ENCODE measurements around the gene BCL2.

The BCL2 gene

GRCh38 chr18:63182861-63183260 lies 136.7 kb downstream of the BCL2 start:
- H3K4me3 ChIP-seq (ENCODE audit: low read depth, low read length), result no peak overlapping the region
- TF ChIP-seq, protein P1, sequence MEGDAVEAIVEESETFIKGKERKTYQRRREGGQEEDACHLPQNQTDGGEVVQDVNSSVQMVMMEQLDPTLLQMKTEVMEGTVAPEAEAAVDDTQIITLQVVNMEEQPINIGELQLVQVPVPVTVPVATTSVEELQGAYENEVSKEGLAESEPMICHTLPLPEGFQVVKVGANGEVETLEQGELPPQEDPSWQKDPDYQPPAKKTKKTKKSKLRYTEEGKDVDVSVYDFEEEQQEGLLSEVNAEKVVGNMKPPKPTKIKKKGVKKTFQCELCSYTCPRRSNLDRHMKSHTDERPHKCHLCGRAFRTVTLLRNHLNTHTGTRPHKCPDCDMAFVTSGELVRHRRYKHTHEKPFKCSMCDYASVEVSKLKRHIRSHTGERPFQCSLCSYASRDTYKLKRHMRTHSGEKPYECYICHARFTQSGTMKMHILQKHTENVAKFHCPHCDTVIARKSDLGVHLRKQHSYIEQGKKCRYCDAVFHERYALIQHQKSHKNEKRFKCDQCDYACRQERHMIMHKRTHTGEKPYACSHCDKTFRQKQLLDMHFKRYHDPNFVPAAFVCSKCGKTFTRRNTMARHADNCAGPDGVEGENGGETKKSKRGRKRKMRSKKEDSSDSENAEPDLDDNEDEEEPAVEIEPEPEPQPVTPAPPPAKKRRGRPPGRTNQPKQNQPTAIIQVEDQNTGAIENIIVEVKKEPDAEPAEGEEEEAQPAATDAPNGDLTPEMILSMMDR (IDR thresholded peaks at IDR 0.05; ENCODE audit: low read depth, low read length, missing control alignments), result no peak
- no peak for DNase-seq (ENCODE audit: low read depth)

GRCh38 chr18:63182310-63182772 lies 137.2 kb downstream of the BCL2 start:
- DNase-seq (ENCODE audit: low read depth), result no peak
- no peak overlapping the region; the same call in 1 of the 2 replicates for H3K4me3 ChIP-seq (ENCODE audit: low read depth, low read length)
- TF ChIP-seq, protein P1 (IDR thresholded peaks at IDR 0.05; ENCODE audit: low read depth, low read length, missing control alignments), result no peak

GRCh38 chr18:63181706-63182309 lies 137.8 kb downstream of the BCL2 start:
- TF ChIP-seq, protein P1 (IDR thresholded peaks at IDR 0.05; ENCODE audit: low read depth, low read length, missing control alignments), result no peak
- DNase-seq (ENCODE audit: low read depth), result no peak

DNA sequence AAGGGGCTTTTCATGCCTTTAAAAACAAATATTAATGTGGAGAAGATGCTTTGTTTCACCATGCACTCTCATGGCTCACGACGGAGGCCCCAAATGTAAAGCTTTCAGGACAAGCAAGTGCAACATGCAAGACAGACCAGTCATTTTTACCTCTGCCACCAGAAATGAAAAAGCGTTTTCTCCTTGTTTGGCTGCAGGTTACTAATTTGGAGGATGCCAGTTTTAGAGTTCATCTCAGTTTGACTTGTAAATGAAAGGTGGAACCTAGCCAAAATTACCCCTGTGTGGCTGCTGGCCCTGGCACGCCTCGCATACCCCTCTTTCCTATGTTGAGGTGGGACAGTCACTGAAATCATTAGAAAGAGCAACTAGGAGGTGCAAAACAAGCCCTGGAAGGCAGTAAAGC lies 138.6 kb downstream of the BCL2 start:
- peak overlapping the region; percentile 26; the same call in 1 of the 2 replicates for H3K4me3 ChIP-seq (ENCODE audit: low read depth, low read length)
- TF ChIP-seq, protein P1 (IDR thresholded peaks at IDR 0.05; ENCODE audit: low read depth, low read length, missing control alignments), result no peak

More at GRCh38 chr18:63181706-63182309, 137.8 kb downstream of the BCL2 start:
- H3K4me3 ChIP-seq (ENCODE audit: low read depth, low read length), result peak overlapping the region; percentile 26; the same call in 1 of the 2 replicates

DNA sequence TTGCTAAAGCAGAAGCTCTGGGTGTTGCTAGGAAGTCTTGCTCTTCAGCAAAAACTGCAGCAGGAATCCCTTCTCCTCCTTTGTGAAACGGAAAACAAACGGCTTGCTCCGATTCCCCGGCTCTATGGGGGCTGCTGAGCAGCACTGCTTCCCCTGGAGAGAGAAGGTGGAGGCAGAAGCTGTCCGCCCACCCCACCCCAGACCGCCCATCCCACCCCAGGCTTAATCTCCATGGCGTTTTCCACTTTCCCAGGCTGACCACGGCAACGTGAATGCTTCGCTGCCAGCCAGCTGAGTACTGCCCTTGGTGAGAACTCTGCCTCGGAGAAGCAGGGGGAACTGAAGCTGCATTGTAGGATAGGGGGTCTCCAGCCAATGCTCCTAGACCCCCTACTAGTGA lies 139.2 kb downstream of the BCL2 start:
- peak overlapping the region; percentile 26; the same call in 1 of the 2 replicates for H3K4me3 ChIP-seq (ENCODE audit: low read depth, low read length)
- TF ChIP-seq, protein P1 (IDR thresholded peaks at IDR 0.05; ENCODE audit: low read depth, low read length, missing control alignments), result no peak
- DNase-seq (ENCODE audit: low read depth), result no peak

More for the DNA sequence above, 138.6 kb downstream of the BCL2 start:
- peak; percentile 85 for DNase-seq (ENCODE audit: low read depth)

DNA sequence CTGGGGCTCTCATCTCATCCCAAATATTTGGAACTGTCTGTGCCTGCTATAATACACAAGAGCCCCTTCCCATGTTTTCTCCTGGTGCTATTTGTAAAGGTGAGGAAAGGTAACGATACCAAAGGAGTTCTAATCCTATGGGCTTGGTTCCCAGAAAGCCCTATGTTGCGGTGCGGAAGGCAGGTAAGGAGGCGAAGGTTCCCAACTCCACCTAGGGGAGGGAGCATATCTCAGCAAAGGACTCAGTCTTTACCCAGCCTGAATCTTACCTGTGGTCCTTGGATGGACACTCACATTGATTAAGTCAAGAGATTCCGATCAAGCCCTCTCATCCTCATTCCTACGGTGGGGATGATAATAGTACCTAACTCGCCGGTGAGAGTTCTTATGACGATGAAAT lies 140.1 kb downstream of the BCL2 start:
- no peak for DNase-seq (ENCODE audit: low read depth)
- TF ChIP-seq, protein P1 (IDR thresholded peaks at IDR 0.05; ENCODE audit: low read depth, low read length, missing control alignments), result no peak
- H3K4me3 ChIP-seq (ENCODE audit: low read depth, low read length), result no peak overlapping the region

- TF ChIP-seq, protein P1 (IDR thresholded peaks at IDR 0.05; ENCODE audit: low read depth, low read length, missing control alignments), result no peak
- no peak overlapping the region for H3K4me3 ChIP-seq (ENCODE audit: low read depth, low read length)
- DNase-seq (ENCODE audit: low read depth), result no peak
Observed at GRCh38 chr18:63178971-63179370, 140.6 kb downstream of the BCL2 start.

Data from GM12864 (cell line).